ENCODE measurements around the gene KLHL18.

DNA sequence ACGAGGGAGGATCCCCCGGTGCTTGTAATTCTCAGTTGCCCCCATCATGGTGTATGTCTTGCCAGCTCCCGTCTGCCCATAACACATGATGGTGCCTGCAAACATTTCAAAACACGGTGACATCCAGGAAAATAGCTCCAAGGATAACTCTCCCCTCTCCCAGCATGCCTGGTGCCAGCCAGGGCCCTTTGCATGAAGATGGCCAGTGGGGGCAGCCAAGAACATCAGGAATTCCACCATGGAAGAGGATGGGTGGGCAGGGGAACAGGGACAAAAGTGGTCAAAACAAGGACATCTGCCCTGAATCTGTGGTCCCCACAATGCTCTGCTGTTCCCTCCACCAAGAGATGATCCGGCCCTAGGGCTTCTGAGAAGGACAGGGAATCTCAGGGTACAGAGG, 9.2 kb upstream of the KLHL18 start:
- TF ChIP-seq, protein P1, sequence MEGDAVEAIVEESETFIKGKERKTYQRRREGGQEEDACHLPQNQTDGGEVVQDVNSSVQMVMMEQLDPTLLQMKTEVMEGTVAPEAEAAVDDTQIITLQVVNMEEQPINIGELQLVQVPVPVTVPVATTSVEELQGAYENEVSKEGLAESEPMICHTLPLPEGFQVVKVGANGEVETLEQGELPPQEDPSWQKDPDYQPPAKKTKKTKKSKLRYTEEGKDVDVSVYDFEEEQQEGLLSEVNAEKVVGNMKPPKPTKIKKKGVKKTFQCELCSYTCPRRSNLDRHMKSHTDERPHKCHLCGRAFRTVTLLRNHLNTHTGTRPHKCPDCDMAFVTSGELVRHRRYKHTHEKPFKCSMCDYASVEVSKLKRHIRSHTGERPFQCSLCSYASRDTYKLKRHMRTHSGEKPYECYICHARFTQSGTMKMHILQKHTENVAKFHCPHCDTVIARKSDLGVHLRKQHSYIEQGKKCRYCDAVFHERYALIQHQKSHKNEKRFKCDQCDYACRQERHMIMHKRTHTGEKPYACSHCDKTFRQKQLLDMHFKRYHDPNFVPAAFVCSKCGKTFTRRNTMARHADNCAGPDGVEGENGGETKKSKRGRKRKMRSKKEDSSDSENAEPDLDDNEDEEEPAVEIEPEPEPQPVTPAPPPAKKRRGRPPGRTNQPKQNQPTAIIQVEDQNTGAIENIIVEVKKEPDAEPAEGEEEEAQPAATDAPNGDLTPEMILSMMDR (conservative IDR thresholded peaks at IDR 0.05; ENCODE audit: low read depth, low read length), result no peak
- TF ChIP-seq POLR2A (IDR thresholded peaks at IDR 0.05; ENCODE audit: low read depth, low read length) (no peak), RAD21 (IDR thresholded peaks at IDR 0.05; ENCODE audit: low read length) (no peak), BHLHE40 (IDR thresholded peaks at IDR 0.05; ENCODE audit: low read depth, low read length) (no peak), MAFK (IDR thresholded peaks at IDR 0.05; ENCODE audit: low read depth, low read length) (no peak)
- TF ChIP-seq, protein P2, sequence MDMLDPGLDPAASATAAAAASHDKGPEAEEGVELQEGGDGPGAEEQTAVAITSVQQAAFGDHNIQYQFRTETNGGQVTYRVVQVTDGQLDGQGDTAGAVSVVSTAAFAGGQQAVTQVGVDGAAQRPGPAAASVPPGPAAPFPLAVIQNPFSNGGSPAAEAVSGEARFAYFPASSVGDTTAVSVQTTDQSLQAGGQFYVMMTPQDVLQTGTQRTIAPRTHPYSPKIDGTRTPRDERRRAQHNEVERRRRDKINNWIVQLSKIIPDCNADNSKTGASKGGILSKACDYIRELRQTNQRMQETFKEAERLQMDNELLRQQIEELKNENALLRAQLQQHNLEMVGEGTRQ (IDR thresholded peaks at IDR 0.05; ENCODE audit: low read depth, low read length), result no peak

Data from IMR-90 (cell line).